NCI-H1694 (cell line): Measurements from ENCODE around the gene SLC10A3.
A peak's percentile ranks its signal among the peaks of the same experiment; 100 is the strongest.

Source experiments
- DNase-seq: peaks from one replicate; lab custom pipeline; 2025; lab: John Stamatoyannopoulos, UW

The SLC10A3 gene, protein sequence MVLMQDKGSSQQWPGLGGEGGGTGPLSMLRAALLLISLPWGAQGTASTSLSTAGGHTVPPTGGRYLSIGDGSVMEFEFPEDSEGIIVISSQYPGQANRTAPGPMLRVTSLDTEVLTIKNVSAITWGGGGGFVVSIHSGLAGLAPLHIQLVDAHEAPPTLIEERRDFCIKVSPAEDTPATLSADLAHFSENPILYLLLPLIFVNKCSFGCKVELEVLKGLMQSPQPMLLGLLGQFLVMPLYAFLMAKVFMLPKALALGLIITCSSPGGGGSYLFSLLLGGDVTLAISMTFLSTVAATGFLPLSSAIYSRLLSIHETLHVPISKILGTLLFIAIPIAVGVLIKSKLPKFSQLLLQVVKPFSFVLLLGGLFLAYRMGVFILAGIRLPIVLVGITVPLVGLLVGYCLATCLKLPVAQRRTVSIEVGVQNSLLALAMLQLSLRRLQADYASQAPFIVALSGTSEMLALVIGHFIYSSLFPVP

GRCh38 chrX:154490414-154491083 is at the start of gene SLC10A3:
SLC10A3 (minus strand) TSS chrX:154490629; CDS start chrX:154488940, 1,689 bp downstream.
- DNase-seq, result peak; percentile 77

DNA sequence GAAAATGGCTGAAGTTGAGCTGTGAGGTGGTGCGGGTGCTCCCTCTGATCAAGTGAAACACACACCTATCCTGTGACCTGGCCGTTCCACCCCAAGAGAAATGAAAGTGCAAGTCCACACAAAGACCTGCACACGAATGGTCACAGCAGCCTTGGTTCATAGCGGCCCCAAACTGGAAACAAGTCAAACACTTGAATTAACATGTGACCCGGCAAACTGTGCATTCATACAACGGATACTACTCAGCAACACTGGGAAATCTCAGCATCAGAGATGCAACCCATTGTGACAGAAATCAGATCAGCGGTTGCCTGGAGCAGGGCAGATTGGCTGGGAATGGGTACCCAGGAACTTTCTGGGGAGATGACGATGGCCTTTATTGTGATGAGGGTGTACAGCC is 48.6 kb upstream of the SLC10A3 start:
- DNase-seq, result no peak

- DNase-seq, result no peak
Observed at GRCh38 chrX:154535892-154536291, 45.5 kb upstream of the SLC10A3 start.

DNA sequence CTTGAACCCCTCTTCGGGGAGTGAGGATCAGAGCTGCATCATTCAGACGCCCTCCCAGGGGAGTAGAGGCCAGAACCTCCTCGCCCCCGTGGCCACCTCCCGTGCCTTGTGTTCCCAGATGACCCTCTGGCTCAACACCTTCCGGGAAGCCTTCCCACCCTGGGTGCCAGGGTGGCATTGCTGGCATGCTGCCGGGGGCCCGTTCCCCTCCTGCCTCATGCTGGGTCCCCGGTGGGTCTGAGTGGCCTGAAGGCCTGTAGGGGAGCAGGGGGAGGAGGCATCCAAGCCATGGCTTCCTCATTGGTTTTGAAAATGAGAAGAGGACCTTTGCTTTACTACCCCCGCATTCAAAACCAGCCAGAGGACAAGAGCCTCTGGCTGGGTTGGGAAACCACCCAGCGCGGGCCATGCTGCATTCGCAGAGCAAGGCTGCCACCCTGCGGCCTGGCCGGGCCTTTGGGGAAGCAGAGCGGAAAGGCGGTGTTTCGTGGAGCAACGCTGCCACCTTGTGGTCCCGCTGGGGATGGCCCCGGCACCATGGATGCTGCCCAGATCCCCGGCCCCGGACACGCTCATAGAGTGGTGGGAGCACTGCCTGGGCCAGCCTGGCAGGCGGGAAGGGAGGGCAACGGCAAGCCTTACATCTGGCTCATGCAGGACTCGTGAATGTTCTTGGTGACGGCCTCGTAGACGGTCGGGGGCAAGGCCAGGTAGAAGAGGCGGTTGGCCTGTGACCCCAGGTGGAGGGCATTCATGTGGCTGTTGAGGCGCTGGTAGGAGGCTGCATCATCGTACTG is 44.3 kb upstream of the SLC10A3 start:
- peak; percentile 60 for DNase-seq

GRCh38 chrX:154532690-154533089 is 42.3 kb upstream of the SLC10A3 start:
- no peak for DNase-seq

DNA sequence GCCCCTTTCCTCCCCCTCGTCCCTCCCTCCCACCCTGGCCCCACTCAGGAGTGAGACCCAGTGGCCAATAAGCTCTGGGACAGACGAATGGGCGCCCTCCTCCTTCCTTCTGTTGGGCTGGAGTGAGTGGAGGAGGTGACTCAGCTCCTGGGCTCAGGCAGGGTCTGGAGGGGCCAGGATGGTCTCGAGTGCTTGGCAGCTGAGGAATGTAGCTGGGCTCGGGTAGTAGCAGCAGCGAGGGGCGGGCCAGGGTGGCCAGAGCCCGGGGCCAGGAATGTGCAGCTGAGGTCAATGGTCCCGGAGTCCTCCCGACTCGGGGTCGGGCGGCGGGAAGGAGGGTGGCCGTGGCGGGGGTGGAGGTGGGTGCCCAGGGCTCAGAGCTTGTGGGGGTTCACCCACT is 41.2 kb upstream of the SLC10A3 start:
- no peak for DNase-seq

- no peak for DNase-seq
Observed at GRCh38 chrX:154530286-154530685, 39.9 kb upstream of the SLC10A3 start.

GRCh38 chrX:154529206-154529612 is 38.8 kb upstream of the SLC10A3 start:
- DNase-seq, result no peak

- DNase-seq, result peak; percentile 77
Observed at GRCh38 chrX:154526901-154527675, 36.7 kb upstream of the SLC10A3 start.

DNA sequence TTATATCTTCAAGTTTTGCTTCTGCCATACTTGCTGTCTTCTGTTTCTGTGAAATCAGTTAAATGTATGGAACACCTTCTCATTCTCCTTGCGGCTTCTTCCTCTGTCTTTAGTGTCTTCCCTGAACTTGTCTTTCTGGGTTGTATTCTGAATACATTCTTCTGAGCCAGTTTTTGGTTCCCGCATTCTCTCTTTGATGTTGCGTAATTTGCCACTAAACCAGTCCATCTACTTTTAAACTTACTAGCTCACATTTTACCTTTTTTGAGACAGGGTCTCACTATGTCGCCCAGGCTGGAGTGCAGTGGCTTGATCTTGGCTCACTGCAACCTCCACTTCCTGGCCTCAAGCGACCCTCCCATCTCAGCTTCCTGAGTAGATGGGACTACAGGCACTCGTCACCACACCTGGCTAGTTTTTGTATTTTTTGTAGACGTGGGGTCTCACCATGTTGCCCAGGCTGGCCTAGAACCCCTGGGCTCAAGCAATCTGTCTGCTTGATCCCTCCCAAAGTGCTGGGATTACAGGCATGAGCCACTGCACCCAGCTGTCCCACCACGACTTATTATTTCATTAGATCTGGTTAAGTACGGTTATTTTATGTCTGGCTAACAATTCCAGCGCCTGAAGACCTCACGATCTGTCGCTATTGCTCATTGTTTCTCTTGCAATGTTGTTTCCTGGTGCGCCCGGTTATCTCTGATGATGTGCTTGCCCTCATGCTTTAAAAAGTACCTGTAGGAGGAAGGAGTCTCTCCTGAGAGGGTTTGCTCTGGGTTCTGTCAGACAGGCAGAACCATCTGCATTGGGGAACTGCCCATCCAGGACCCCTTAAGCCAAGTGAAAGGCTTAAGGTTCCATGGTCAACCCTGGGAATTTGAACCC is 35.4 kb upstream of the SLC10A3 start:
- DNase-seq, result no peak

GRCh38 chrX:154519389-154519788 is 29.0 kb upstream of the SLC10A3 start:
- DNase-seq, result no peak

DNA sequence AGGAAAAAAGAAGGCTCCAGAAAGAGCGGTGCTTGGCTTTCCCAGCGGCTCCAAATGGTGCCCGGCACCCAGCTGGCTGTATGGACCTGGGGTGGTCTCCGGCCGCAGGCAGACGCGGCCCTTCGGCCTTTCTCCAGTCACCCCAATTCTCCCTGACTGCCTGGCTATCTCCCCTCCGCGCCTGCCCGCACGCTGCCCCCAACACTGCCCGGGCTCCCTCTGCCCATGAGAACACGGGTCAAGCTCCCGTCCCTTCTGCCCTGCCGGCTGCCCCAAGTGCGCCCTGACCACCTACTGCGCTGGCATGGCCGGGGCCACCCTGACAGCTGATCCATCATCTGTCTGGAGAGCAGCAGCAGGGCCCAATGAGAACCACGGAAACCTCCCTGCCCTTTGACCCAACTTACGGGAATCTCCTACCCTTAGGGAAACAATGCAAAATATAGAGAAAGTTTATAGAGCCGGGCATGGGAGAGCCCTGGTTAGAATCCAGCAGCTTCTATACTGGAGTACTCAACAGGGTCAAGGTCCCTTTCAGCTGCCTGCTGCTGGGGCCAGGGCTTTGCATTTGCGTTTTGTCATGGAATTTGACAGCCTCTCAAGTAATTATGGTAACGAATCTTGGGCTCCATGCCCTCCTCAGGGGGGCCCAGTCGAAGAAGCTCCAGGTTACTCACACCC is 26.8 kb upstream of the SLC10A3 start:
- no peak for DNase-seq

DNA sequence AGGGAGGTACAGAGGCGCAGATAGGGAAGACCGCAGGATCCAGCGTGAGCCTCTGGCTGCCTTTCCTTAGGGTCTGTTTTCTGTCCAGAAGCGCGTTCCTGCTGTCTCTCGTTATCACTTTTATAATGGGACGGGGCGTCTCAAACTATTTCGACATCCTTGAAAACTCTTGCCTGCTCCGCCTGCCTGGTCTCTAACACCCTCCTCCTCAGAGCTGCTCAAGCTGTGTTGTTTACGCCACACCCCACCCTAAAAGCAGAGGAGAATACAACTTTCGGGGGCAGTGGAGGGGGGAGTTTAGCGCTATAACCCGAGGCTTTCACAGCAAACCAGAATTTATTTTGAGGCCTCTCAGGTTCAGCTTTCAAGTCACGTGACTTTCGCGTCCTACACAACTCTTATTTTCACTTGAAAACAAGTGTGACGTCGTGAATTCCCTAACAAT is 26.2 kb upstream of the SLC10A3 start:
- no peak for DNase-seq

DNA sequence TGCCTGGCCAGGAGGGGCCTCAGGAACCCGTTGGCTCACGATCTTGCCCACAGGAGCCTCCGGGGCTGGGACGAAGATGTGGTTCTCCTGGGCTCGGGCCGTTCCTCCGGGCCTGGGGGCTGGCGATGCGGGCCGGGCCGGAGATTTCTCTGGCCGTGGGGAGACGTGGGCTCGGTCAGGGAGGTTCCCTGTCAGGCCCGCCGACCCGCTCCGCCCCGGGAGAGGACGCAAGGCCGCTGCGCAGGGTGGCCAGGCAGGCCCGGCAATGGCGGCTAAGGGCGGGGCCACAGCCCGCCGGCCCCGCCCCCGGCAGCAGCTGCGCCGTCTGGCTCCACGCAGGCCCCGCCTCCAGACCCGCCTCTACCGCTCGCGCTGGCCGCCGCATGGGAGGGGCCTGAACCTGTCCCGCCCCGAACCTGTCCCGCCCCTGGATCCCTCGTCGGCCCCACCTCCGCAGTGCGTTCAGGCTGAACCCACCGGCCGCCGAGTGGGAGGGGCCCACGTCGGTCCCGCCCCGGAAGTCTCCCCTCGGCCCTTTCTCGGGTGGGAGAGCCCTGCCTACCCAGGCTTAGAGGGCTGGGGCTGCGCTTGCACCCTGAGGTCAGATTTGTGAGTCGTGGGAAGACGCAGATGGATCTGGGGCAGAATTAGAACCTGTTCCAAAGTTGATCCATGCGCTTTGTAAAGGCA is 25.7 kb upstream of the SLC10A3 start, which contains the start of gene FAM3A:
TSS of gene FAM3A (minus strand) at position 267 of the 690 bp plus-strand sequence. CDS start 460 bp downstream, outside the sequence.
- peak; percentile 59 for DNase-seq

GRCh38 chrX:154515090-154515965 is 24.9 kb upstream of the SLC10A3 start:
- DNase-seq, result no peak

- no peak for DNase-seq
Observed at GRCh38 chrX:154513716-154514115, 23.3 kb upstream of the SLC10A3 start.

DNA sequence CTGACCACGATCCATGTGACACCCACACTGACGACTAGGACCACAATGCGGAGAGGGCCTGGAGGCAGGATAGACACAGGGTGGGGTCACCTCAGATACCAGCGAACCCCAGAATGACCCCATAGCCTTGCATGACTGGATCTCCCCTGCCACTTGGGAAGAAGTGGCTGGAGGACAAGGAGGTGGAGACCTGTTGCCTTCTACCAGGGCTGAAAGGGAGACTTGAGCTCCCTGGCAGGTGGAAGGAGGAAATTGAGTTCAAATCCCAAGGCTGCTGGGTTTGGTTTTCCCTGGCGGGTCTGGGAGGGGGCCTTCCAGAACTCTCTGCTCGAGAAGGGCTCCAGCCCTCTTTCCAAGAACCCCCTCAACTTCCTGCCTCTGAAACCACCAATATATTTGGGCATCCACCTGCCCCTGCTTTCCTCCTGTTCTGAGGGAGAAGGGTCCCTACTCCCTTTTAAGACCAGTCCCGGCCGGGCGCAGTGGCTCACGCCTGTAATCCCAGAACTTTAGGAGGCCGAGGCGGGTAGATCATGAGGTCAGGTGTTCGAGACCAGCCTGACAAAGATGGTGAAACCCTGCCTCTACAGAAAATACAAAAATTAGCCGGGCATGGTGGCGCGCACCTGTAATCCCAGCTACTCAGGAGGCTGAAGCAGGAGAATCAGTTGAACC is 22.6 kb upstream of the SLC10A3 start:
- DNase-seq, result no peak

- DNase-seq, result no peak
Observed at GRCh38 chrX:154511761-154512160, 21.3 kb upstream of the SLC10A3 start.
